K562 treated with DMSO at 1 percent for 48 hours (cell line): Measurements from ENCODE around the gene HTR2B. TPM values are rescaled to one million over a fixed set of nuclear protein-coding genes. Genes with fewer than 3 reads are reported as not detected.

Experiments used
- total RNA-seq: library from RNA; unstranded; fragments of 300-600 nt; gene quantifications from 2 replicates; pipeline ENCODE4 v1.2.3, GENCODE V29; 2022; ENCODE audit warnings: low replicate concordance; ENCODE audit errors: extremely low read depth

The HTR2B gene
- not detected in 2 replicates for total RNA-seq

GRCh38 chr2:231124838-231125568 lies at the start of gene HTR2B:
TSS of gene HTR2B (minus strand) at chr2:231125042. CDS start at chr2:231123764, 1,278 bp downstream.

Other genes starting within 250 kb of the HTR2B start
- not detected in 2 replicates for gene GPR55, start 199.8 kb downstream of the HTR2B start, total RNA-seq
- not detected in 2 replicates for gene SPATA3, start 128.9 kb downstream of the HTR2B start, total RNA-seq
- gene C2orf72, start 87.5 kb downstream of the HTR2B start, total RNA-seq, result not detected in 2 replicates
- not detected in 2 replicates for gene PSMD1, start 68.2 kb downstream of the HTR2B start, total RNA-seq
- gene ARMC9, start 73.6 kb upstream of the HTR2B start, total RNA-seq, result not detected in 2 replicates